Esophagus muscularis mucosa (tissue), 3 donors: ENCODE data around the gene AEBP2.

ENCODE experiments used
- CTCF ChIP-seq, 3 experiments: fragments of 200-600 bp in 2 of 3; fragments of 450-650 bp in 1 of 3; sonication (generic) in 2 of 3; IDR thresholded peaks; one replicate each; pipeline ENCODE4 v1.5.1; 2017 to 2019; ENCODE audit warnings: antibody characterized with exemption in 3 of 3, mild to moderate bottlenecking in 2 of 3, moderate library complexity in 1 of 3
- POLR2A ChIP-seq: fragments of 450-650 bp; IDR thresholded peaks from one replicate; pipeline ENCODE4 v1.6.1; 2017; ENCODE audit warnings: antibody characterized with exemption, moderate library complexity, mild to moderate bottlenecking, low read depth

GRCh38 chr12:19482551-19483109, 43.3 kb downstream of the AEBP2 start:
- no peak for TF ChIP-seq CTCF (IDR thresholded peaks at IDR 0.05)
- TF ChIP-seq POLR2A, result no peak
